GM18858 (cell line): Measurements from ENCODE around the gene KDM5B.
"Not testable (repeated sequence)": the region's sequence is repeated elsewhere in the genome, so short reads cannot be mapped to it uniquely, and the experiment has no call there.

ENCODE experiments used
- ATAC-seq: cut with Tn5 transposase; IDR thresholded peaks from one replicate; pipeline ENCODE4 v1.9.1; 2021; ENCODE audit not compliant: unreplicated experiment

Gene KDM5B

DNA sequence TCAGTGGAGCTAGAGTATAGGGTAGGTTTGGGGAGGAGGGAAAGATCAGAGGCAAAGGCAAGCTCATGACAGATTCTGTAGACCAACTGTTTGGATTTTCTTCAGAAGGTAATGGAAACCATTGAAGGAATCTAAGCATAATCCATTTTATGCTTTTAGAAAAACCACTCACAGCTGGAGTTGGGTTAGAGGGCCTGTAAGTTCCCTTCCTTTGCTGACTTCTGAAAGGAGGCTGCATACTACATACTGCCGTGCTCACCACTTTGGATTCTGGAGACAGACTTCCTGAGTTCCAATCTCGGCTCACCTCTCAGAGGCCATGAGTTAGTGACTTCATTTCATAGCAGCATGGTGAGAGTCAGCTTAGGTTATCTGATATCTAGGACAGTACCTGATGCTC, 91.6 kb downstream of the KDM5B start:
- ATAC-seq = no peak

DNA sequence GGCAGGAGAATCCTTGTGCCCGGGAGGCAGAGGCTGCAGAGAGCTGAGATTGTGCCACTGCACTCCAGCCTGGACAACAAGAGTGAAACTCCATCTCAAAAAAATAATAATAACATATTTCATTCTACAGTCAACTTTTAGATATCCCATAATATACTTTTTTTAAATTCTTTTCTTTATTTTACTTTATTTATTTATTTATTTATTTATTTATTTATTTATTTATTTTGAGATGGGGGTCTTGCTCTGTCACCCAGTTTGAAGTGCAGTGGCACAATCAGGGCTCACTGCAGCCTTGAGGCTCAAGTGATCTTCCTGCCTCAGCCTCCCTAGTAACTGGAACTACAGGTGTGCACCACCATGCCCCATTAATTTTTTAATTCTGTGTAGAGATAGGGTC, 94.0 kb downstream of the KDM5B start:
- not testable (repeated sequence) for ATAC-seq

DNA sequence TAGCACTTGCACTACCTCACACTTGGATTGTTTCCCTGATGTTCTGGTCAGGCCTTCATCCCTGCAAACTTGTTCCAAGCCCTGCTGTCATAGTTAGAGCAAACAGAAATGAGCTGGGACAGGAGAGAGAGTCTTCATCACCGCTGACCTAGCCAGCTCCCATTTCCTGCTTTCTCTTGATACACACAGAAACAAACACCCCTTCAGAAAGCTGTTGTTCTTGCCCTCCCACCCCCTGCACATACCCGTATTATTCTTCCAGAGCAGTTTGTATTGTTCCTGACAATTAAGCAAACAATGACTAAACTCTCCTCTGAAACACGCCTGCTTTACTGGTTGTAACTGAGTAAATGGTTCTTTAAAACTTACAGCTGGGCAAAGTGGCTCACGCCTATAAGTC, 95.1 kb downstream of the KDM5B start:
- no peak for ATAC-seq

DNA sequence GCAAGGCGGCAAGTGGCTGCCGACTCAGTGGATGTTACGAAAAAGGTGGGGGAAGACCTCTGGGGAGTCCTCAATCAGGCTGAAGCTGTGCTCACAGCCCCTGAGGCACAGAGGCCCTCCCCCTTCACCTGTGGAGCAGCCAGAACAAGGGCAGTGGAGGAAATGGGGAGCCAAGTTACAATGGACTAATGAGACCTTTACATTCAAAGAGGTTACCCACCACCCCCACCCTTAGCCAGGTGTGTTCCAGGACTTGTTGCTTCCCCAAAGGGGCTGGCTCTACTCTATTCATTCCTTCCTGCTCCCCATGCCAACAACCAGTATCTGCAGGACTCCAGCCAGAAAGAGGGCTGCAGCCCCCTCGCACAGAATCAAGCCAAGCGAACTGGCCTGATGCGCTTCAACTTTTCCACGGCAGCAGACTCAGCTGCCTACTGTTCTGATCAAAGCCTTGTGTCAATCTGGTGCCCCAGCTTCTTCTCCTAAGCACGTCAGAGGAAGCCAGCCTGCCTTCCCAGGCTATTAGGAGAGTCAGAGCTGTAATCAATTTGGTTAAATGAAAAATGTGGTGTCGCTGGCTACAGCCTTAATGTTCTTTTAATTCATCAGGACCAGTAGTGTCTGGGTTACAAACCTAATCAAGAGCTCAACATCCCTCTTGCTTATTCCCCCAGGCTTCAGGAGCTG, 96.1 kb downstream of the KDM5B start:
- no peak for ATAC-seq

DNA sequence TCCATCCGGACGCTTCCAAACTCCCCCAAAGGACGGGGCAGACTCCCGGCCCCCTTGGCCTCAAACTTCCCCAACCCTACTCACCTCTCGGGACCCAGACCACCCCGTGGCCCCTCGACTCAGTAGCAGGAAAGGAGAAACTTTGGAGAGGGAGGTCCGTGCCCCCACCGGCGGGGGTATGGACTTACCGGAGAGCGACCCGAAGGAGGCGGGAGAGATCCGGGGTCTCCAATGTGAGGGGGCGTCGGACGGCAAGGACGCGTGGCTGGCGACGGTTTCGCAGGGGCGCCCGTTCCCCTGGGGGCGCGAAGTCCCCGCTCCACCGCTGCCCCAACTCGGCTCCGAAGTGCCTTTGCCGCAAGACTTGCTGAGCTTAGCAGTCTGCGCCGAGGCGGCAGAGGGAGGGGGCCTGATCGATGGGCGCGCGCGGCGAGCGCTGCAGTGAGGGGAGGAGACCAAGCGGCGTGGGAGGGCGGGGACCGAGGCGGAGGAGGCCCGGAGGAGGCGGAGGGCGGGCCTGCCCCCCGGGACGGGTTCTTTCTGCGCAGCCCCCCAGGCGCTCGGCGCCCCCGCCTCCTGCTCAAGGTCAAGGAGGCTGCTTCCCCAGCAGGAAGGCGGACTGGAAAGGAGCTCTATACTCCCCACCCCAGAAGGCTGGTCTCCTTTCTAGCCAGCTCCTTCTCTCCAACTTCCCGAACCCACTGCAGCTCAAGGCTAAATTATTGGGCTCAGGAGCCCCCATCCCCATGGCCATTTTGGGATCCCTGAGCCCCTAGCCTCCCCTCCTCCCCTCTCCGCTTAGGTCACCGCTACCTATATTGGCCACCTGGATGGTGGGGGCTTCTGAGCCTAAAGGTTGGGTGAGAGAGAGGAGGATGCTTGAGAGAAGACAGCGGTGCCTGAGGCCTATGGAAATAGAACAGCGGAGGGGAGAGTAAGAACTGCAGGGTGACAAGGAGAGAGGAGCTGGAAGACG, 97.9 kb downstream of the KDM5B start, which contains the start of gene SYT2:
SYT2 (minus strand) TSS at position 385 of the 976 bp plus-strand sequence. CDS start 104,682 bp downstream, outside the sequence.
- no peak for ATAC-seq

DNA sequence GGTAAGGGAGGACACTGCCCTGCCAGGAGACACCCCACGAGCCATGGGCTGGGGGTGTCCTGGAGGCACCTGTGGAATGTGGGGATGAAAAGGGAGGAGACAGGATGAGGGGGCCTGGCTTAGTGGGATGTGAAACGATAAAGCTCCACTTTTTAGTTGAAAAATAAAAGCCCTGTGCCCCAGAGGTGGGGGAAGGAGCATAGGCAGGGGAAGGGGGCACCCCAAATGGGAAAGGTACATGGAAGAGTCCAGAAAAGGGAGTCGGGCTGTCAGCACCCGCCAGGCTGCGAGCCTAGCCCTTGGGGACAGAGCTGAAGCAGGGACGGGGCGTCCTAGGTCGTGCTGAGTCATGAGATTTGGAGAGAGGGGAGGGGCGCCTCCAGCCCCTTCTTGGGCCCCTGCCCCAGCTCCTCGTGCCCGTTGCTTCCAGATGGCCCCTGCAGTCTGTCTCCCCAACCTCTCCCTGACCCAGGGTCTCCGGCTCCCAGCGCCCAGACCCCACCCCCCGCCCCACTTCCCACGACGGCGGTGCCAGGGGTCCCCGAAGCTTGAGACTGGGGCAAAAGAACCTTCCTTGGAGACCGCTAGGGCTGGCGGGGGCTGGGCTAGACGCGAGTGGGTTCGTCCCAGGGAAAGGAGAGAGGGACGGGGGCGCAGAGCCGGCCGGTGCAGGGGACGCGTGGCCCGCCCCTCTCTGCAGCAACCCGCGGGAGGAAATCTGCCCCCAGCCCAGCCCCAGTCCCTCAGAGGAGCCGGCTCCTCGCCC, 98.8 kb downstream of the KDM5B start:
- no peak for ATAC-seq

DNA sequence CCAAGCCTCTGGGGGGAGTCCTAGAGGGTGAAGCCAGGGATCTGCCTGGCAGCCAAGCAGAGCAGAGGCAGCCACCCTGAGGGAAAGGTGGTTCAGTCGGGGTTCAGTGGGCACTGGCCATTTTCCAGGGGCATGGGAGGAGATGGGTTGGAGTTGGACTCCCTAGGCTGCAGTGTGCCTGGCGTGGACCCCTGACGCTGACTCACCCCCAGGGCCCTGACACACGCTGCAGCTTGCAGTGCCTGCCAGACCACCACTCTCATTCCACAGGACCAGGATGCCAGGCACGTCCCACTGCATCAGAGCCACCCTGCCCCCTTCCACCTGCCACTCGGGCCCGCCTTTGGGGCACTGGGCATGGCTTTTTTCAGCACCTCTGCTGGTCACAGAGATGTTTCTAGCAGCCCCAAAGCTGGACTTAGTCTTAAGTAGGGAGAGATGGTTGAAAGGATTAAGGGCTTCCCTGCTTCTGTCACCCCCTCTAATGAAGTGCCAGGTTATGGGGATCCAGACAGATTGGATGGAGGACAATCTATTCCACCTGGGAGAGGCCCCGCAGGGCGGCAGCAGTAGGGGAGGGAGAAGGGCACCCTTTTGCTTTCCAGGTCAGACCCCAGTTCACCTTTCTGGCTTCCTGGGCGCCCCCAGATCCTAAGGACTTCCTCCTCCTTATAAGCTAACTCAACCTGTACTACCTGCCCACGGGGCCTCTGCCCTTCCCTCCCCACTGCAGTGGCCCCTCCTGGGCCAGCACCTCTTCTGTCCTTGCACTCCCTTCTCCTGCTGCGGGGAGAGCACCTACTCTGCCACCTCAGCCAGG, 99.6 kb downstream of the KDM5B start:
- no peak for ATAC-seq

DNA sequence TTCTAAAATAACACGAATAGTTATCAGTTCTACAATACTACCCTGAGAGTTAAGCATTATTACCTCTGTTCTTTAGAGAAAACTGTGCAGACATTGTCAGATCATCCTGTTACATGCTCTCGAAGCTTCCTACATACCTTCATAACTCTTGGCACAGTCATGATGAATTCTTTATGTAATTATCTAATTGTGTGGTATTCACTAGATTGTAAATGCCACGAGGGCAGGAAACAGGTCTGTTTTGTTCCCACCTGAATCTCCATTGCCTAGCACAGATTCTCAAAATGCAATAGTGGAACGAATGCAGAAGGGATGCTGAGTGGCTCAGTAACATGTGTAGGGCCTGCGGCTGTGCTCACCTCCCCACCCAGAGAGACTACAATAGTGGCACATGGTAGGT, 101.4 kb downstream of the KDM5B start:
- ATAC-seq = no peak

DNA sequence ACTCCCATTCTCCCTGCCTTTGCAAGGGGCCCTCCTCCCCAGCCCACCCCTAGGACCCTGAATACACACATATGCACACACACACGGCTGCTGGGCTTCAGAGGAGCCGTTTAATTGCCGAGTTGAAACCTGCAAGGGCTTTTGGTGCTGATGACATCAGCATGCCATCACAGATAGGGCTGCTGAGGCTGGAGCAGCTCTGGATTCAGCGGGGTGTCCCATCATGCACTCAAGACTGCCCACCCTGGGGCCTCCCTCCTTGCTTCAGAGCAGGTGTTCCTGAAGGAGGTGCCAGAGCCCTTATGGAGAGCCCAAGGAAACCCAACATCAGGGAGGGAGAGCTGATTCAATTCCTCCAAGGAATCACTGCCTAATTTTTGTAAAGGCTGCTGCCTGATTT, 103.6 kb downstream of the KDM5B start:
- ATAC-seq = no peak

DNA sequence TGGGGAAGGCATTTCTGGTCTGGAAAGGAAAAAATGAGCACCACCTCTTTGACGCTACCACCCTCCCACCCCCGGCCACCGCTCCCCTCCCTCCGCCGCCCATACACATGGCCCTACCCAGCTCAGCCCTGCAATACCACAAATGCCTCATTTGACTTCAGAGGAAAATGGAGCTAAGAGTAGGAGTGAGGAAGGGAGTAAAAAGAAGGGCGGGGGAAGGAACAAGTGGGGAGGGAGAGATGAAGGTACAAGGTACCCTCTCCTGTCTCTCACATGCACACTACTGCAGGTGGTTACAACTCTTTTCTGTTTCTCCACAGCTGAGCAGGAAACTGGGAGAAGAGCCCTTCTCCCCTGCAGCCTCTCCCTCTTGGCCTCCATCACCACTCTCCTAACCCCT, 105.0 kb downstream of the KDM5B start:
- ATAC-seq = no peak

DNA sequence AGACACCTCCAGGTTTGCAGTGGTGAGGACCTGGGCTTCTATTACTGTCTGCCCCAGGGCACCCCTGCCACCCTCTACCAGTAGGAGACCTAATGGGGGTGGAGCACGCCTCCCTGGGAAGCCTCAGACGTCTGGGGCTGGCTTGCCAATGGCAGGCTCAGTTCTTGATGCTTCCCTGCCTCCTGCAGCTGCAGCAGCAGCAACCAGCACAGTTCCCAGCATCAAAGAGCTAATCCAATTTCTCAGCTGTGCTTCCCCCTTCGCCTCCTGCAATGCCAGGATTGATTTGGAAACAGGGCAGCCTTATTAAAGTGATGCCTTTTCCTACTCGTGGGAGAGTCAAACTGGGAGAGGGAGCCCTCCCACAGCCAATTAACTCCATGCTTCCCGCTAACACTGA, 106.1 kb downstream of the KDM5B start:
- no peak for ATAC-seq

DNA sequence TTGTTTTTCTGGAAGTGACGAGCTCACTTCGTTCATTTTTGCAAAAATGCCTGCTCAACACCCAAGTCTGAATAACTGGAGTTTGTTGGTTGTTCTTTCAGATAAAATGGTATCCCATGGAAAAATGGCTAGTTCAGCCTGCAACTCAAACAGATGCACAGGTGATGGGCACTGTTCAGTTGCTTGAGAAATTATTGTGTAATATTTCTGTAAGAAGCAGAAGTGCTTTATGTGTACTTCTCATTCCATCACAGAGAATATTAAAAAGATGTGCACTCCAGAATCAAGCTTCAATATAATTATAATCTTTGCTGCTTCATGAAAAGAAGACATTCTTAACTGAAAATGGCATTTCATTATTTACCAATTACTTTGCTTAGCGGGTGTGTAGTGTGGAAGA, 107.0 kb downstream of the KDM5B start:
- ATAC-seq = no peak

DNA sequence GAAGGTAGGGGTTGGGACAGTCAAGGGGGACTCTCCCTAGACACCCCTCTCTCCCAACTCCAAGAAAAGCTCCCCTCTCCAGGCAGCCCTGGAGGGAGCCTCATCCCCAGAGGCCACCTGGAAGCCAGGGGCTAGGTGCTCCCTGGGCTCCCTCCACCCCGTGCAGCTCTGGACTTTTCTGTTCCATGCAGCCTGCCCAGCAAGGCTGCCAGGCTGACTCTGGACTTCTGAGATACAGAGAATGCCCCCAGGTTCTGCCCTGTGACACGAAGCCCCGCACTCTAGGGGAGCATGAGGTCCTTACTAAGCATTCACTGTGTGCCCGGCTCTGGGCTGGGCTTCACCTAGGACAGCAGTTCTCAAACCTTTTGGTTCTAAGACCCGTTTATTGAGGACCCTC, 108.2 kb downstream of the KDM5B start:
- no peak for ATAC-seq

DNA sequence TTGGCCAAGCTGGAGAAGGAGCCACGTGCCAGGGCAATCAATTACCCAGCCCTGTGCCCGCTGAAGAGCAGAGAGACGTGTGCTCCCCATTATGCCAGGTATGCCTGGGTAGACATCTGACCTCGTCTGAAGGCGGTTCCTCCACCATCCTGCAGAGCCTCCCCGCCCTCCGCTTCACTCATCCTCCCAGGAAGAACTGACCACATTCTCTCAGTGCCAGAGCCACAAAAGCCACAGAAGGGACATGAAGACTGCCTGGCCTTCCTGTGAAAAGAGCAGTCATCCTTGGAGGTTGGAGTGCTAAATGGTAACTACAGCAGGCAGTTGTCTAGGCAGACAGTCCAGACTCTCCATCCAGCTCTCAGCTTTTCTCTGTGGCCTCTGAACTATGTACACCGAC, 109.9 kb downstream of the KDM5B start:
- ATAC-seq = no peak

DNA sequence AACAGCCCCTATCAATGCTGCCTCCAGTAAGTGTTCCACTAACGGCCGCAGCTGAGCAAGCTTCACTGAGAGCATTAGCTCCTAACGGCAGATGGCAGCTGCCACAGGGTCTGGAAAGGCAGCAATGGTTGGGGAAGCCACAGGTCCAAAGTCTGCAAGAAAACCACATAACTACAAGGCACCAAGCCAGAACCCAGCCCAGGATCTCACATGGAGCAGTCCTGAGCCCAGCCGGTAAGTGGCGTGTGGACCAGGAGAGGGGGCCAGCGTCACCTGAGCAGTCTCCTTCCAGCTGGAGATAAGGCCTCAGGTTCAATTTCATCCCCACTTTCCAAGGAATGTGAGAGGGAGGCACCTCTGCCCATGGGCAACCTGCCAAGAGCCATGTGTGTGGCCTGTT, 111.2 kb downstream of the KDM5B start:
- no peak for ATAC-seq

DNA sequence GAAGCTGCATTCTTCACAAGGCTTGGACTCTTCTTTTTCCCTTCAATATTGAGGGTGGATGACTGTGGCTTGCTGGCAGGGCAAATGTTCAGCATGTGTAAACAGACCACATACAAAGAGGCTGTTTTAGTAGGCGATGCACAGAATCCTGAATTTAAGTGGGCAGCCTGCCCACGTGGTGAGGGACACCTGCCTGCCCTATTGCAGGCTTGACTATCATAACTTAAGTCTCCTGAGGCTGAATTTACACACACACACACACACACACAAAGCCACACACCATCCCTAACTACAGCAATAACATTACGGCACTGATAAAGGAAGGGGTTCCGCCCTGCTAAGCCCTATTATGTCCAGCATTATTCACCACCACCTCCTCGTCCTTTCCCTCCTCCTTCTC, 113.9 kb downstream of the KDM5B start:
- no peak for ATAC-seq

DNA sequence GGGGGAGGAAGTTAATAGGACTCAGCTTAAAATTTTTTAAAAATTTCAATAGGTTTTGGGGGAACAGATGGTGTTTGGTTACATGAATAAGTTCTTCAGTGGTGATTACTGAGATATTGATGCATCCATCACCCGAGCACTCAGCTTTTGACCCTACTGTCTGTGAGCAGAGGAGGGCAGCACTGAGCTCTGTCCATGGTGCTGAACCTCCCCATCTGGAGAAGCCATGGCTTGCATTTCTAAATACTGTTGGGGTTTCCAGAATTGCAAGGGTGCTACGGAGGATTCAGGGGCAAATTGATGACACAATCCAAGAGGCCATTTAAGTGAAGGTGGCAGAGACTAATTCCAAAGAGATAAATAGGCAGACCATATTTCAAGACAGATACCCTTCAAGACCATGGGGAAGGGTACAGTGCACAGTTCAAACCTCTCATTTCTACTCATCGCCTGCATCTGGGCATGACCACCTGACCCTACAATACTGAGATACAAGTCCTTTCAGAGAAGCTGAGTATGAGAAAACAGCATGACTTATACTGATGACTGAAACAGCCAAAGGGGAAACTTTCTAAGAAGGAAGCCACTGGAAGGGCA, 115.2 kb downstream of the KDM5B start:
- no peak for ATAC-seq

DNA sequence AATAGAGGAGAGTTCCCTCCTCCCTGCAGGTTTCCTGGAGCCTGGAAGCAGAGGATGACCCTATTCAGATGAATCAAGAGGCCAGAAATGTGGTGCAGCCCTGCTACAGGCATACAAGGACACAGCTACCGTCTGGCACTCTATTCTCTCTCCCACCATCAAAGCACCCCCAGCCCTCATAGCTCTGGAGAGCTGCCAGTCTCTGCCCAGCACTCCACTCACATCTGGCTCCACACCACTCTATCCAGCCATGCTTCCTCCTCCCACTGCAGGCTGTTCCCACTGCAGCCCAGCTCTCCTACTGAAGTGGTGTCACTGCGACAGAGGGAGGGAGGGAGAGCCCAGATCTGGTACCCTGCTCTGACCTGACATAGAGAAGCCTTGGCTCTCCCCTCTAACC, 116.4 kb downstream of the KDM5B start:
- no peak for ATAC-seq

DNA sequence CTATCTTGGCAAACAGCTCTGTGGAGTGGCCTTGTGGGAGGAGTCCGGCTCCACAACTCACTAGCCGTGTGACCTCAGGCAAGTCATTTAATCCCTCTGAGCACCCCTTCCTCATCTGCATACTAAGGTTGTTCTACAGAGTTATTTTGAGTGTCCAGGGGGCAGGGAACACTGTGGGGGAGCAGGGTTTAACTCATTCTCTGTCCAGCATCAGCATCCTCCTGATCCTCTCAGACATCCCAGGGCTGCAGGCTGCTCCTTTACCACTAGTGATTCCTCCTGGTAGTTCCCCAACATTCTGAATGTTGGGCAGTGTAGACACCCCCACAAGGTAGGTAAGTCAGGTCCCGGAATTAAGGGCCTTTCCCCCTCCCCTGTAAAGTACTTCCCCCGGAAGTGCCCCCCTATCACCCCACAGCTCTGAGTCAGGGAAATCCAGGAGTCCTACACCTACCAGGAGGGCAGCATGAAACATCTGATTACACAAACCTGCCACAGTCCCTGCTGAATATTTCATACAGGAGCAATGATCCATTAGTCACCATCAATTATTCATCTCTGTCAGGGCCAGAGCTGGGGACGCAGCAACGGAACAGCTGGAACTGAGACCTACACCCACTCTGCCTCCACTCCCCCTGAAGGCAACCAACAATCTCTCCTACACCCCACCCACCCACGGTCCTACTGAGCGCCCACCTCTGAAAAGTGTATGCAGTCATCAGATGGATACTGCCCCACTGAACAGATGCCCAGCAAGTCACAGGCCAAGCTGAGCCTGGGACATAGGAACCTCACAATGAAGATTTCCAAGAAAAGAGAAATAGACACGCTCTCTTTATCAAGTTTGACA, 118.5 kb downstream of the KDM5B start:
- ATAC-seq = no peak
